Neuronal stem cell (in vitro differentiated cells): ENCODE measurements around the gene AMY2B.
"Not testable (repeated sequence)": the region's sequence is repeated elsewhere in the genome, so short reads cannot be mapped to it uniquely, and the experiment has no call there.

Experiments
- DNase-seq: peaks from one replicate; pipeline ENCODE4 v3.0.0-alpha.2; 2013; ENCODE audit warnings: low spot score
- H2AFZ ChIP-seq: one replicate; pipeline ENCODE4 v1.6.1; 2013; ENCODE audit warnings: mild to moderate bottlenecking, low read length, inconsistent platforms
- H2AK5ac ChIP-seq: 2 replicates; pipeline ENCODE4 v1.6.1; 2013; ENCODE audit warnings: low read depth, mild to moderate bottlenecking, inconsistent platforms, low read length, moderate library complexity, mixed read lengths
- H2BK120ac ChIP-seq: 2 replicates; pipeline ENCODE4 v1.6.1; 2013; ENCODE audit warnings: low read depth, mild to moderate bottlenecking, inconsistent platforms, low read length, moderate library complexity, mixed read lengths
- H2BK12ac ChIP-seq: one replicate; pipeline ENCODE4 v1.6.1; 2013; ENCODE audit warnings: low read length, inconsistent platforms
- H2BK15ac ChIP-seq: 2 replicates; pipeline ENCODE4 v1.6.1; 2013; ENCODE audit warnings: mild to moderate bottlenecking, low read length, inconsistent platforms, mixed read lengths
- H2BK5ac ChIP-seq: one replicate; pipeline ENCODE4 v1.6.1; 2013; ENCODE audit warnings: inconsistent platforms, mild to moderate bottlenecking, low read length, moderate library complexity
- H3K14ac ChIP-seq: one replicate; pipeline ENCODE4 v1.6.1; 2013; ENCODE audit warnings: low read length, inconsistent platforms
- H3K18ac ChIP-seq: 2 replicates; pipeline ENCODE4 v1.6.1; 2013; ENCODE audit warnings: low read length, inconsistent platforms
- H3K23ac ChIP-seq: 2 replicates; pipeline ENCODE4 v1.6.1; 2013; ENCODE audit warnings: low read depth, mild to moderate bottlenecking, mixed read lengths, low read length, inconsistent platforms; ENCODE audit not compliant: poor library complexity
- H3K27ac ChIP-seq: replicated peaks from 3 replicates; pipeline ENCODE4 v1.5.1; 2013; ENCODE audit warnings: low read length, inconsistent platforms
- H3K27me3 ChIP-seq, 3 experiments: 2 replicates each; pipeline ENCODE4 v1.6.1; 2013; ENCODE audit warnings: low read length in 3 of 3, mild to moderate bottlenecking in 2 of 3, inconsistent platforms in 1 of 3, low read depth in 1 of 3, mixed read lengths in 1 of 3, moderate library complexity in 1 of 3; ENCODE audit not compliant: control insufficient read depth in 3 of 3, insufficient read depth in 3 of 3
- H3K36me3 ChIP-seq, 2 donors: replicated peaks in 1 of 2; 2 replicates each; pipeline ENCODE4 v1.6.1; 2013; ENCODE audit warnings: low read length in 2 of 2; ENCODE audit not compliant: control insufficient read depth in 2 of 2, insufficient read depth in 2 of 2
- H3K4ac ChIP-seq: 2 replicates; pipeline ENCODE4 v1.6.1; 2013; ENCODE audit warnings: inconsistent platforms, mild to moderate bottlenecking, low read length, moderate library complexity
- H3K4me1 ChIP-seq, 2 donors: 1 replicate in 1 of 2; 2 replicates in 1 of 2; pipeline ENCODE4 v1.6.1; 2013; ENCODE audit warnings: low read length in 2 of 2, low read depth in 1 of 2; ENCODE audit not compliant: control insufficient read depth in 2 of 2, insufficient read depth in 1 of 2
- H3K4me2 ChIP-seq: one replicate; pipeline ENCODE4 v1.6.1; 2013; ENCODE audit warnings: mild to moderate bottlenecking, low read length, inconsistent platforms; ENCODE audit not compliant: insufficient read depth, poor library complexity, severe bottlenecking
- H3K4me3 ChIP-seq, 2 donors: 2 replicates each; pipeline ENCODE4 v1.5.1; 2013; ENCODE audit warnings: low read length in 2 of 2, mild to moderate bottlenecking in 2 of 2, inconsistent platforms in 1 of 2, moderate library complexity in 1 of 2
- H3K79me1 ChIP-seq: one replicate; pipeline ENCODE4 v1.6.1; 2013; ENCODE audit warnings: low read depth, mild to moderate bottlenecking, inconsistent platforms, low read length, moderate library complexity
- H3K9ac ChIP-seq: one replicate; pipeline ENCODE4 v1.6.1; 2013; ENCODE audit warnings: mild to moderate bottlenecking, low read depth, low read length, inconsistent platforms; ENCODE audit not compliant: poor library complexity
- H3K9me3 ChIP-seq, 2 donors: replicated peaks in 1 of 2; 2 replicates each; pipeline versions ENCODE3 to v1.6.1; 2013; ENCODE audit warnings: low read length in 2 of 2, mild to moderate bottlenecking in 2 of 2, inconsistent platforms in 1 of 2, low read depth in 1 of 2, mixed read lengths in 1 of 2, moderate library complexity in 1 of 2; ENCODE audit not compliant: control insufficient read depth in 2 of 2, insufficient read depth in 1 of 2
- H4K8ac ChIP-seq: one replicate; pipeline ENCODE4 v1.6.1; 2013; ENCODE audit warnings: low read depth, mild to moderate bottlenecking, inconsistent platforms, low read length, moderate library complexity
- H4K91ac ChIP-seq: one replicate; pipeline ENCODE4 v1.6.1; 2013; ENCODE audit warnings: low read length, low read depth, mild to moderate bottlenecking, inconsistent platforms; ENCODE audit not compliant: poor library complexity
- WGBS, 2 donors: extraction: QIAGEN DNeasy Blood & Tissue Kit; methylation state at CpG; one replicate each; pipeline ENCODE4 v1.1.7; 2013; ENCODE audit warnings: missing lambda C conversion rate in 2 of 2, mixed read lengths in 1 of 2; ENCODE audit not compliant: insufficient read length in 2 of 2, insufficient replicate concordance in 1 of 2; ENCODE audit errors: extremely low coverage in 2 of 2; 5-methylcytosine and 5-hydroxymethylcytosine counted together

AMY2B gene

DNA sequence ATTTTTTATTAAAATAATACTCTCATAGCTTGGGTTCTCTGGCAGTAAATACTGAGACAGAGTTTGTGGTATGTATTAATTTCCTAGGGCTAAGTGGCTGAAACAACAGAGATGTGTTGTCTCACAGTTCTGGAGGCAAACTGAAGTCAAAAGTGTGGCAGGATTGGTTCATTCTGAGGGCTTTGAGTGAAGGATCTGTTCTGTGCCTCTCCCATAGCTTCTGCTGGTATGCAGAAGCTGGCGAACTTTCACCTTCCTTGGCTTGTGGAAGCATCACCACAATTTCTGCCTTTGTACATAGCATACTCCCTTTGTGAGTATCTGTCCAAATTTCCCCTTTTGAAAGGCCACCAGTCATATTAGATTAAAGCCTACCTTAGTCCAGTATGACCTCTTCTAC is 24.9 kb upstream of the AMY2B start:
- Histone ChIP-seq H3K4ac (no peak overlapping the region), H3K9ac (no peak overlapping the region), H3K4me3 (no peak overlapping the region), H3K18ac (no peak overlapping the region), H3K14ac (no peak overlapping the region), H2BK120ac (no peak overlapping the region), H3K9me3 (no peaks in the 10 kb centered on the region), H2AK5ac (no peak overlapping the region), H2BK12ac (no peak overlapping the region), H3K27ac (no peak overlapping the region), H2BK5ac (no peak overlapping the region), H3K27me3 (no peaks in the 10 kb centered on the region), H4K8ac (no peak overlapping the region), H3K36me3 (peaks cover 3 to 97% of the 10 kb centered on the region in 2 donors), H3K4me1 (no peaks in the 10 kb centered on the region), H4K91ac (no peak overlapping the region), H3K4me2 (no peak overlapping the region), H3K23ac (no peak overlapping the region), H2AFZ (no peak overlapping the region), H3K79me1 (no peaks in the 10 kb centered on the region), H2BK15ac (no peak overlapping the region)
- DNase-seq: no peak
- no CpG with 5 or more reads among the region's 1 CpG for WGBS, 2 donors

DNA sequence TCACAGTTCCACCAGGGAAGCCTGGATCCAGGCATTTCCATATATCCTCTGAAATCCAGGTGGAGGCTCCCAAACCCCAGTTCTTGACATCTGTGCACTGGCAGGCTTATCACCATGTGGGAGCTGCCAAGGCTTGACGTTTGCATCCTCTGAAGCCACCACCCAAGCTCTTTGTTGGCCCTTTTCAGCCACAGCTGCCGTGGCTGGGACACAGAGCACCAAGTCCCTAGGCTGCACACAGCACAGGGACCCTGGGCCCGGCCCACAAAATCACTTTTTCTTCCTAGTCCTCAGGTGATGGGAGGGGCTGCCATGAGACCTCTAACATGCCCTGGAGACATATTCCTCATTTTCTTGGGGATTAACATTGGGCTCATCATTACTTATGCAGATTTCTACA is 23.5 kb upstream of the AMY2B start:
- no peak overlapping the region for H4K8ac ChIP-seq
- H3K9ac ChIP-seq: no peak overlapping the region
- H2AK5ac ChIP-seq: no peak overlapping the region
- no peak overlapping the region for H2BK15ac ChIP-seq
- no peaks in the 10 kb centered on the region for H3K4me1 ChIP-seq
- no peak overlapping the region for H2BK5ac ChIP-seq
- WGBS, 2 donors: no CpG with 5 or more reads among the region's 3 CpGs
- H2BK120ac ChIP-seq: no peak overlapping the region
- H3K4me3 ChIP-seq: no peak overlapping the region
- H3K4me2 ChIP-seq: no peak overlapping the region
- H3K79me1 ChIP-seq: no peaks in the 10 kb centered on the region
- no peaks in the 10 kb centered on the region for H3K9me3 ChIP-seq
- no peaks in the 10 kb centered on the region for H3K27me3 ChIP-seq
- no peak overlapping the region for H3K27ac ChIP-seq
- H3K23ac ChIP-seq: no peak overlapping the region
- no peak overlapping the region for H2AFZ ChIP-seq
- H3K4ac ChIP-seq: no peak overlapping the region
- H2BK12ac ChIP-seq: no peak overlapping the region
- no peak overlapping the region for H3K14ac ChIP-seq
- DNase-seq: no peak
- H4K91ac ChIP-seq: no peak overlapping the region
- H3K36me3 ChIP-seq: peaks cover 3 to 96% of the 10 kb centered on the region in 2 donors
- H3K18ac ChIP-seq: no peak overlapping the region

DNA sequence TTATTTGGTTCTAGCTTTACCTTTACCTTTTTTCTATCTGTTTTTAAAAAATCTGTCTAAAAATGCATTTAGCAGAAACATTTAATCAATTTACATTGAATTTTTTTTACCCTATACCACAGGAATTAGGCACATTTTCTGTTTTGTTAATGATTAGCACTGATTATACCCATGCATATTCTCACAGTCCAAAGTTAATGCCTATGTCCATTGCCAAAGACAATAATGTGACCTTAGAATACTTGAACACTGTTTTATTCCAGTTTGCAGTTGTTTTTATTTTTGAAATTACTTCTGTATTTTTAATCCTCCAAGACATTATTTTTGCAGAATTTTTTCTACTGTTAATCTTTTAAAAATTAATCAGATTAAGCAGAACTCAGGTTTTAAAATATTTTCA is 11.0 kb upstream of the AMY2B start:
- H3K18ac ChIP-seq: no peak overlapping the region
- H3K23ac ChIP-seq: no peak overlapping the region
- H2AK5ac ChIP-seq: no peak overlapping the region
- no peak overlapping the region for H2BK5ac ChIP-seq
- no peak overlapping the region for H3K4me3 ChIP-seq
- H3K9me3 ChIP-seq: no peaks in the 10 kb centered on the region
- no peak overlapping the region for H2BK15ac ChIP-seq
- no peak overlapping the region for H2BK12ac ChIP-seq
- no peak for DNase-seq
- H3K9ac ChIP-seq: no peak overlapping the region
- H3K79me1 ChIP-seq: no peaks in the 10 kb centered on the region
- no peak overlapping the region for H3K27ac ChIP-seq
- peaks cover 0 to 4% of the 10 kb centered on the region in 2 donors for H3K36me3 ChIP-seq
- H3K4me1 ChIP-seq: no peaks in the 10 kb centered on the region
- H3K4me2 ChIP-seq: no peak overlapping the region
- no peak overlapping the region for H3K4ac ChIP-seq
- no peak overlapping the region for H2AFZ ChIP-seq
- no peak overlapping the region for H3K14ac ChIP-seq
- no peak overlapping the region for H2BK120ac ChIP-seq
- H4K8ac ChIP-seq: no peak overlapping the region
- no peak overlapping the region for H4K91ac ChIP-seq
- H3K27me3 ChIP-seq: no peaks in the 10 kb centered on the region

DNA sequence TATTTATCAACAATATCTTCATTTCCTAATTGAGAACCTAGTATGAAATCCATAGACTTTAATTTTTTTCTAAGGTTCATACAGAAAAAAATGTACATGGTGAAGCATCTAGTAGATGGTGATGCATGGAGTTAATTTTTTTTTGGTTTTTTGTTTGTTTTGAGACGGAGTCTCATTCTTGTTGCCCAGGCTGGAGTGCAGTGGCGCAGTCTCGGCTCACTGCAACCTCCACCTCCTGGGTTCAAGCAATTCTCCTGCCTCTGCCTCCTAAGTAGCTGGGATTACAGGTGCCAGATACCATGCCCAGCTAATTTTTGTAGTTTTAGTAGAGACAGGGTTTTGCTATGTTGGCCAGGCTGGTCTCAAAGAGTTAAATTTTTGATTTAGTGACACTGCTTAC is 10.3 kb upstream of the AMY2B start:
- H4K91ac ChIP-seq, H3K4me1 ChIP-seq, H3K4ac ChIP-seq, H3K27ac ChIP-seq, H2BK12ac ChIP-seq, H3K79me1 ChIP-seq, DNase-seq, H3K14ac ChIP-seq, H3K27me3 ChIP-seq, H2BK15ac ChIP-seq, H3K4me2 ChIP-seq, H2BK5ac ChIP-seq, H4K8ac ChIP-seq, H3K36me3 ChIP-seq, H3K4me3 ChIP-seq, H3K9me3 ChIP-seq, H2BK120ac ChIP-seq, H3K18ac ChIP-seq, H2AFZ ChIP-seq, H3K9ac ChIP-seq, H2AK5ac ChIP-seq, H3K23ac ChIP-seq: not testable (repeated sequence)
- no CpG with 5 or more reads among the region's 3 CpGs for WGBS, 2 donors
